ENCODE results near the gene FABP2.

- TF ChIP-seq CTCF (IDR thresholded peaks at IDR 0.05) (no peak), EZH2 (IDR thresholded peaks at IDR 0.05) (no peak), EZH2phosphoT487 (IDR thresholded peaks at IDR 0.05) (no peak)
Observed at GRCh38 chr4:119284876-119285780, 36.8 kb downstream of the FABP2 start.

All from neural progenitor cell (in vitro differentiated cells).